Measurements from ENCODE around the gene ACBD4.

DNA sequence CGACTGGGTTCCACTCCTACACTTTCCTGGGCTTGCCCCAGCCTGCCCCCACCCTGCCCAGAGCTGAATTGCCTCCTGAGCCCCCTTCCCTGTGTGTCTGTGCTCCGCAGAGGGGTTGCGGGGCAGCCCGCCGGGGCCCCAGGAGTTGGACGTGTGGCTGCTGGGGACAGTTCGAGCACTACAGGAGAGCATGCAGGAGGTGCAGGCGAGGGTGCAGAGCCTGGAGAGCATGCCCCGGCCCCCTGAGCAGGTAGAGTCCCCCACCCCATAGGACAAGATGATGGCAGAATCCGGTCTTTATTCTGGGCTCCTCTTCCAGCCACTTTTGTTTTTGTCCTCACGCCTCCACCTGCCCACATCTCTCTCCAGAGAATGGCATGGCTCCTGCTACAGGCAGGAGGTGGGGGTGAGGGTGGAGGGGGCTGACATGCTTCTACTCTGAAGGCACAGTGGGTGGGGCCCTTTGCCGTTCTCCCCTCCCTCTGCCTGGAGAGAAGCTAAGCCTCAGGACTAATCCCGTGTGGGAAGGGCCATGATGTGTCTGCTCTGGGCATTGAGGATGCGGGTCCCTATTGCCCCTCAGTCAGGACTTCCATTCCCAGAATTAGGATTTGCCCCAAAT, 3.5 kb downstream of the ACBD4 start:
- TF ChIP-seq, protein P1, sequence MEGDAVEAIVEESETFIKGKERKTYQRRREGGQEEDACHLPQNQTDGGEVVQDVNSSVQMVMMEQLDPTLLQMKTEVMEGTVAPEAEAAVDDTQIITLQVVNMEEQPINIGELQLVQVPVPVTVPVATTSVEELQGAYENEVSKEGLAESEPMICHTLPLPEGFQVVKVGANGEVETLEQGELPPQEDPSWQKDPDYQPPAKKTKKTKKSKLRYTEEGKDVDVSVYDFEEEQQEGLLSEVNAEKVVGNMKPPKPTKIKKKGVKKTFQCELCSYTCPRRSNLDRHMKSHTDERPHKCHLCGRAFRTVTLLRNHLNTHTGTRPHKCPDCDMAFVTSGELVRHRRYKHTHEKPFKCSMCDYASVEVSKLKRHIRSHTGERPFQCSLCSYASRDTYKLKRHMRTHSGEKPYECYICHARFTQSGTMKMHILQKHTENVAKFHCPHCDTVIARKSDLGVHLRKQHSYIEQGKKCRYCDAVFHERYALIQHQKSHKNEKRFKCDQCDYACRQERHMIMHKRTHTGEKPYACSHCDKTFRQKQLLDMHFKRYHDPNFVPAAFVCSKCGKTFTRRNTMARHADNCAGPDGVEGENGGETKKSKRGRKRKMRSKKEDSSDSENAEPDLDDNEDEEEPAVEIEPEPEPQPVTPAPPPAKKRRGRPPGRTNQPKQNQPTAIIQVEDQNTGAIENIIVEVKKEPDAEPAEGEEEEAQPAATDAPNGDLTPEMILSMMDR (IDR thresholded peaks at IDR 0.05) = no peak
- no peak for TF ChIP-seq POLR2A (IDR thresholded peaks at IDR 0.05)
